Astrocyte (in vitro differentiated cells and primary cell): ENCODE measurements around the gene POU6F2.

ENCODE experiments used
- CTCF ChIP-seq: IDR thresholded peaks from 2 replicates; pipeline ENCODE4 v1.5.1; 2011; ENCODE audit warnings: low read depth, mild to moderate bottlenecking, inconsistent platforms, low read length, moderate library complexity; ENCODE audit not compliant: insufficient read depth
- EZH2 ChIP-seq: IDR thresholded peaks from 2 replicates; pipeline ENCODE4 v1.6.1; 2012; ENCODE audit warnings: mild to moderate bottlenecking, low read length, inconsistent platforms; ENCODE audit not compliant: insufficient read depth

GRCh38 chr7:39145935-39146334, 168.2 kb downstream of the POU6F2 start:
- TF ChIP-seq CTCF (no peak), EZH2 (no peak)
